Measurements from ENCODE around the gene ARNT2.

ARNT2 gene

DNA sequence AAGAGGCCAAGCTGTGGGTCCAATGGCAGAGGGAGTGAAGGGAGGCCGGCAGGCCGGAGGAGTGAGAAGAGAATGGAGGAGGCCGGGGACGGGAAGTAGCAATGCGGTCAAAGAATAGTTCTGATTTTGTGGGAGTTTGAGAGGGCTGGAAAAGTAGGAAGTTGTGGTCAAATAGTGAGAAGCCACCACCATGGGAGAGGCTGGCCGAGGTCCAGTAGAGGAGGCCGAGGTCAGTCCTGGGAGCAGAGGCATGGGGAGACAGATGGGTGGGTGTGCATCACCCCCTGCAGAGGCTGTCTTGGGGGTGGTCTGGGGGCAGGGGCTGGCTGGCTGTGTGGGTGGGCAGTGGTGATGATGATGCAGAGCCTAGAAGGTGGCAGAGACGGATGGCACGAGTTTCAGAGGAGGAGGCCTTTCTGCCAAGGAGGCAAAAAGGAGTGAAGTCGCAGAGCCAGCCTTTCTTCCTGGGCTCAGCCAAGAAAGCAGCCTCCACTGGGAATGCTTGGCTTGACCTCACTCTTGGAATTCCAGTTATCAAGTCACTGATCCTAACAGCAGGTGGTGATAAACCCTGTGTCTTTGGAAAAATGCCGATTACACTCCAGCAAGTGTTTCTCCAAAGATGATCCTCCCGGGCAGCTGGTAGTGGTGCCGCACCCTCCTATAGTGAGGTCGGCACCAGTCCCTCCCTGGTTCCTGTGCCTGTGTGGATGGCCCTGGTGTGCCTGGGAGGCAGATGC is 57.3 kb downstream of the ARNT2 start:
- TF ChIP-seq GATA3 (IDR thresholded peaks at IDR 0.05; ENCODE audit: low read depth, low read length) (no peak), GATA2 (IDR thresholded peaks at IDR 0.05; ENCODE audit: low read depth, low read length) (no peak)

DNA sequence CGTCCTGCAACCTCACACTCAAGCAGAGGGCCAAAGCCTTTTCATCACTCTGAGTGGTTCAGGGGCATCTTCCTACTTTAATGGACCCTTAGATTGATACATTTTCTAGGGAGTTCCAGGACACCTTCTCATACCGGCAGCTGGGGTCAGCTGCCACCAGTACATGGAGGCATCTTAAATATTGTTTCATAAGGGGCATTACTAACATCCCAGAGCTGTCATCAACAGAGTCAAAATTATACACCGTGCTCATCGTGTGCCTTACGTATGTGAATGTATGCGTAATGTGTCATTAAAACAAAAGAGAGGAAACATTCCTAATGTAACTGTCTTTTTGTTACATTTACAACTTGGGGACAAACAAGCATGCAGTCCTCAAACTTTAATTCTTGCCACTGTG is 57.9 kb downstream of the ARNT2 start:
- TF ChIP-seq GATA3 (IDR thresholded peaks at IDR 0.05; ENCODE audit: low read depth, low read length): no peak
- TF ChIP-seq GATA2 (IDR thresholded peaks at IDR 0.05; ENCODE audit: low read depth, low read length): no peak

DNA sequence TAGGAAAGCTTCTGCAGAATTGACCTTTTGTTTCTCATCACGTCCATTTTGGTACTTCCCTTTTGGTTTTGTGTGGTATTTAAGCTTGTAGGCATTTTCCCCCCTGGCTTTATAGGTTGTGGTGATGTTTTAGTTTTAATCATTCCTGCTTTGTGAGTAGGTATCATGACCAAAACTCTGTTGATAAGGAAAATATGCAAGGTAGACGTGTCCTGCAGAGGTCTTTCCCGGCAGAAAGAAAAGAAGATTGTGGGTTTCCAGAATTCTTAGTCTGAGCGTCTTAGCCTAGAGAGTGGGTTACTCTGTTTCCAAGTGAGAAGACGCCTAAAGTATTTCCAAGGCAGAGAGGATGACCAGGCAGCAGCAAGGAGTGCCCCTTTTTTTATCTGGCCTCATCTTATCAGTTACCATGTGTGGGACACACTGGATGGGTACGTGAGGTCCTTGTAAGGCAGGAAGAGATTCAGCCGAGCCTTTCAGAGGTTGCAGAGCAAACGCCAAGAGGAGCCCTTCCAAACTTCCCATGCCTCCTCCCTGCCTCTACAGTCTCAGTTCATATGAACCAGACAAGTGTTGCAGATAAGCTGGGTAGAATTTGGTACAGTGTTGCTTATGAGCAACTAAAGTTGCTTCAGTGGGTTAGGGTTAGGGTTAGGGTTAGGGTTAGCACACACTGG is 58.8 kb downstream of the ARNT2 start:
- TF ChIP-seq GATA3 (IDR thresholded peaks at IDR 0.05; ENCODE audit: low read depth, low read length): no peak
- no peak for TF ChIP-seq GATA2 (IDR thresholded peaks at IDR 0.05; ENCODE audit: low read depth, low read length)

DNA sequence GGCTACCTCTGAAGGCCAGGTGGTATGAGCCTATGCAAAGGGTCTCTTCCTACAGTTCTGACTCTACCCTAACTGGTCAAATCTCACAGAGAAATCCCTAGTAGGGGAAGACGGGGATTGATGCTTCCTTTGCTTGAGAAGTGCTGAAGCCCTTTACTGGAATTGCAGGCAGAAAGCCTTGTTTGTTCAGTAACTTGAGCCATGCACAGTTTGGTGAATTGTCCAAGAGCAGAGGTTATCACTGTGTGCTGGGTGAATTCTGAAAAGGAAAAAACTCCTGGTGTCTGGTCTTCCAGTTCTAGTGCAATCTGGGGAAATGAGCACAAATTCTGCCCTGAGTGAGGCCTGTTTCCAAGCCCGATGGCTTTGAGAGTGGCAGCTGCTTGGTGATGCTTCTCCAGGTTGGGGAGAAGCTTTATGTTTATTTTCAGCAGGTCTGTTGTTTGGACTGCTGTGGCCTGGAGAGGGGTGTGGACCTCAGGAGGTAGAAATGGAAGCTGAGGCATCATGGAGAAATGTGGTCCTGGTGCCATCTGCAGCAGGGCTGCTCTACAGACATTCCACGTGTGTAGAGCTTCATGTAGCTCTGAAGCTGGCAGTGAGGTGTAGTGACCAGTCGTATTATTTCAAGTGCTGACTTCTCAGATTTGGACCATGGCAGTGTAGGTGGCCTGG is 60.9 kb downstream of the ARNT2 start:
- TF ChIP-seq GATA2 (IDR thresholded peaks at IDR 0.05; ENCODE audit: low read depth, low read length) (no peak), GATA3 (IDR thresholded peaks at IDR 0.05; ENCODE audit: low read depth, low read length) (no peak)

DNA sequence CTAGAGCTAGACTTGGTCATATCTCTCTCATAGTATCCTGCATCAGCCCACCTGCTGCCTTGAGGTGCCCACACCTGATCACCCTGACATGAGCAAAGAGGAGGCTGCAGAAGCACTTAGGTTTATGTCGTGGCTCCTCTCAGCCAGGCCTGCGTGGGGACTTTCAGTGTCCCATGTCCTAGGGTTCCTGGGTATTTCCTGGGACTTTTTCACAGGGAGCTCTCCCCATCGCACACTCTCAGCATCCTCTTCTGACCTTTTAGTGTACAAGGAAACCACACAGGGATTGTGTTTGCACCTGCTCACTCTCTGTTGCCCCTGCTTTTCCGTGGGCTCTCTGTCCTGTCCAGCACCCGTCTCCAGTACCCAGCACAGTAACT is 61.4 kb downstream of the ARNT2 start:
- TF ChIP-seq GATA2 (IDR thresholded peaks at IDR 0.05; ENCODE audit: low read depth, low read length): no peak
- no peak for TF ChIP-seq GATA3 (IDR thresholded peaks at IDR 0.05; ENCODE audit: low read depth, low read length)

DNA sequence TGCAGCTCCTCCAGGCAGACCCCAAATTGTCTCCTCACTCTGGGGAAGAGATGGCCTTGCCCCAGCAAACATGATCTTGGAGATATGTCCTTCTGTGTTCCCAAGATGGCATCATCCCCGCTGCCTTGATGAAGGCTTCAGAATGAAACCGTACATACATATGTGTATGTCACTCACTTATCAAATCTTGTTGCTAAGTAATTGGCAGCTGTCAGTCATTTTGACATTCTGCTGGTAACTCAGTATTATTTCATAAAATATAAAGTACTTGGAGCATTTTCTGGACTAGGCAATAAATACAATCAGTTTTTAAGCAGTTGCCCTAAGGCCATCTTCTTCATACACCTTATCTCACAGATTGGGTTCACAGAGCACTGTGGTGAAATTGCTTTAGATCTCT is 62.4 kb downstream of the ARNT2 start:
- TF ChIP-seq GATA3 (IDR thresholded peaks at IDR 0.05; ENCODE audit: low read depth, low read length) (no peak), GATA2 (IDR thresholded peaks at IDR 0.05; ENCODE audit: low read depth, low read length) (no peak)

DNA sequence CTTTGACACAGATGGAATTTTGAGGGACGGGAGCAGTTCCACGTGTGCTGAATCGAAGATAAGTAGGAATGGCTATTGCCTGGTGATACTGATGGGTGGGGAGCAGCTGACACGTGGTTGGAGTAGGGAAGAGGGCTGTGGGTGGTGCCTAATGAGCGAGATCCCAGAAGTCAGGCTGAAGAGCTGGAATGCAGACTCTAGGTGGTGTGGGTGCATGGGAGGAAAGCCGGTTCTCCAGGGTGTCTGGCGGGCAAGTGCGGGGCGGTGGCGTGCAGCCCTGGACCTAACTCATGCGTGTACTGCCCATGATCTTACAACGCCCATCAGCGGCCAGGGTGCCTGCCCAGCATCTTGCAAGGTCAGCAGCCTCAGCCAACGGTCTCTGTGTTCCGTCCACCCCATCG is 63.1 kb downstream of the ARNT2 start:
- TF ChIP-seq GATA2 (IDR thresholded peaks at IDR 0.05; ENCODE audit: low read depth, low read length): no peak
- TF ChIP-seq GATA3 (IDR thresholded peaks at IDR 0.05; ENCODE audit: low read depth, low read length): no peak

DNA sequence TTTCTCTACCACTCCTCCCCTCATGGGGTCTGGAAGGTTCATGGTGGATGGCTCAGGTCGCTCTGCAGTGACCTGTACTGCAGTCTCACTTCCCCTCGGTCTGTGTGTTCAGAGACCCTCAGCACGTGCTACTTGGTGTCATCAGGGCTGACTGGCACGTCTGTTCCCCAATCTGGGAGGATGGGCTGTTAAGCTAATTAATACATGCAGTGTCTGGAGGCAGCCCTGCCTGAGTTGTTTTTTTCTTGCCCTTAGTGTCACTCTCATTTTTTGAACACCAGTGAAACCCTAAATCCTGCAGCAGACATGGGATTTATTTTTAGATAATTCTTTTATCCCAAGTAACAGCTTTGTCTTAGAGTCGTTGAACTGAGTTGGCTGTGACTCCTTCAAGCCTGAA is 64.6 kb downstream of the ARNT2 start:
- TF ChIP-seq GATA2 (IDR thresholded peaks at IDR 0.05; ENCODE audit: low read depth, low read length) (no peak), GATA3 (IDR thresholded peaks at IDR 0.05; ENCODE audit: low read depth, low read length) (no peak)

DNA sequence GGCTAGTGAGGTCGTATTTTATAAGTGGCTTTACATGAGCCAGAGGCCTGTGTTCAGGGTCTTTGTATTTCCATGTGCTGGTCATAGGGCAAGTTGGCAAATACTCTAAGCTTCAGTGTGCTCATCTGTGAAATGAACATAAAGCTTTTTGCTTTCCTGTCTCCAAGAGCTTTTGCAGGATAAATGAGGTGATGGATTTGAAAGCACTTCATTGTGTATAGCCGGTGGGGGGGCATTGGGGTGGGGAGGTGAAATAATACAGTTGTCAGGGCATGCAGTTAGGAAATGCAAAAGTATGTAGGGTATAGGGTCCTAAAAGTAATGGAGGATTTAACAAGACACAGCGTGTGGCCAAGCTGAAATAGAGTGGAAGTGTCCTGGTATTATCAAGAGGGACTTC is 67.7 kb downstream of the ARNT2 start:
- TF ChIP-seq GATA3 (IDR thresholded peaks at IDR 0.05; ENCODE audit: low read depth, low read length) (no peak), GATA2 (IDR thresholded peaks at IDR 0.05; ENCODE audit: low read depth, low read length) (no peak)

DNA sequence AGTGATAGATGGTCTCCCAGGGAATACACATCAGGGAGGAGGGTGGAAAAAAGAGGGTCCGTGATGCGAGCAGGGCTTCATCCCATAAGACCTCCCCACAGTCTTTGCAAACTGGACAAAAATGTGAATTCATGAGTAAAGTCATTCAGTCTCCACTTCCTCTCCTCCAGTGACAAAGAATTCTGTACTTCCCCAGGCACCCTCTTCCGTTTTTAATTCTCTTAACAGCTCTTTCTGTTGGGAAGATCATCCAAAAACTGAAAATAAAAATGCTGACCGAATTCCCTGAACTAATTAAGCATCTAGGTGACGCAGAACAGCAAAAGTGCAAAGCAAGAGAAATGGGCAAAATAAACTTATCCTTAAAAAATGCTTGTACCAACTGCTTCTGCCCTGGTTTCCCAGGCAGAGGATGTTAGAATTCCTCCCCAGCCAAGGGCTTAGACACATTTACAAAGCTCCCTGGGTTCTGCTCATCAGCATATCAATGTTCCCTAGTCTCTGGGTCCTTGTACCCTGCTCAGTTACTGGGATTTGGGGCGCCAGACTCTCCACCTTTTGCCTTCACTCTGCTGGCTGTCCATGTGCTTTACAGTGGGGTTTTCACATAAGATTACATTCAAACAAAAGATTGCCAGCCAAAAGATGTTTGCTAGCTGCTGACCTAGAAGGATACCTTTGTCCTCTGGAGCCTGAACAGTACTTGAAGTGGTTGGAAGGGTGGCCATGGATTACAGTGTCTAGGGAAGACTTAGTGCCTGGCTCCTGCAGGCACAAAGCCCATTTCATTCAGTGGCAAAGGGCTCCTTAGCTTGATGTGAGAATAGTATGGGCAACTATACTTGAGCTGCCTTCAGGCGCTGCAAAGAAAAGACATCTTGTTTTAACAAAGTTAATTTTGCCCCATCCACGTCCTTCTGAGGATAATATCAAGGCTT is 69.4 kb downstream of the ARNT2 start:
- no peak for TF ChIP-seq GATA2 (IDR thresholded peaks at IDR 0.05; ENCODE audit: low read depth, low read length)
- TF ChIP-seq GATA3 (IDR thresholded peaks at IDR 0.05; ENCODE audit: low read depth, low read length): no peak

DNA sequence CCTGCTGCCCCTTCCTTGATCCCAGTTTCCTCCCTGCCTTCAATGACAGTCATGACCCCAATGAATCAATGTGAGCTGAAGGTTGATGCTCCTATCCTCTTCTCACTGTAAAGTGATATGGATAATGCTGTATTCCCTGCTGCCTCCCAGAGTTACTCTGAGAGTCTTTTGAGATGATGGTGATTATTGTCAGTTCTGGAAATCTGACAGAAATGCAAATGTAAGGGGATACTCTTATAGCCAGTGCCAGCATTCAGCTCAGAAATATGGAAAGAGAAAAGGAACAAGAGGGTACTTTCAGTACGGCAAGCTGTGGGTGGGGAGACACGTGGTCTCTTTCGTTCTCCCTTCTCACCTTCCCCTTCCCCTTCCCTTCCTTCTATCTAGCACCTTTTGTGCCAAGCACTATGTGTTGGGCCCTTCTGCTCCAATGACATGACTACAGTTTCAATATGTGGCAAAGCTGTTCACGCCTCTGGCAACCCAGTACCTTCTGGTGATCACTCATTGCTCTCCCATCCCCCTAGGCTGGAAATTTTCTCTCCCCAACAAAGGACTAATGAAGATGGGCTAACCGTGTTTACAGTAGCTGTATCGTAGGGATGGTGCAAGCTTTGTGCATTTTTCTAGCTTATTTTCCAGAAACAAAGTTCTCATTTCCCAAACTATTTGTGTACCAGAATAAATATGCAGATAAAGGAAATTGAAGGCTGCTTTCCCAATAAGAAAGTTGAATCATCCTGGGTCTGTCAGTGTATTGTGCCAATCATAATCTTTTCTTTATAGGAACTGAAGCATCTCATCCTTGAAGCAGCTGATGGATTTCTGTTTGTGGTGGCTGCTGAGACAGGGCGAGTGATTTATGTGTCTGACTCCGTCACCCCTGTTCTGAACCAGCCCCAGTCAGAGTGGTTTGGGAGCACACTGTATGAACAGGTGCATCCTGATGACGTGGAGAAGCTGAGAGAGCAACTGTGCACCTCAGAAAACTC is 70.3 kb downstream of the ARNT2 start:
- TF ChIP-seq GATA2 (IDR thresholded peaks at IDR 0.05; ENCODE audit: low read depth, low read length) (no peak), GATA3 (IDR thresholded peaks at IDR 0.05; ENCODE audit: low read depth, low read length) (no peak)

DNA sequence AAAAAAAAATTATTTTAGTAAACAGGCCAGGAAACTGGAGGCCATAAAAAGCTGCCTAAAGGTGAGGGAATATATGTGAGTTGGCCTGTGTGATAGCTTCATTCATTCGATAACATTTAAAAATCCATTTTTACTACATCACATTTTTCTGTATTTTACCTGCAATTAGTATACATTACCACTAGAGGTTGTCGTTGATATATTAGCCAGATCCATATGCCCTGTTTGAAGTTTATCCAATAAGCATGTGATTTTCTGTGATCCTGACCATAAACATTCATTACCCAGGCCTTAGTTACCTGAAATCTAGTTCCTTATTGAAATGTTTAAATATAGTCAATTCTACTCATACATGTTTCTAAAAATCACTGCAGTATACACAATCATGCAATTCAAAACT is 71.4 kb downstream of the ARNT2 start:
- TF ChIP-seq GATA3 (IDR thresholded peaks at IDR 0.05; ENCODE audit: low read depth, low read length): no peak
- no peak for TF ChIP-seq GATA2 (IDR thresholded peaks at IDR 0.05; ENCODE audit: low read depth, low read length)

DNA sequence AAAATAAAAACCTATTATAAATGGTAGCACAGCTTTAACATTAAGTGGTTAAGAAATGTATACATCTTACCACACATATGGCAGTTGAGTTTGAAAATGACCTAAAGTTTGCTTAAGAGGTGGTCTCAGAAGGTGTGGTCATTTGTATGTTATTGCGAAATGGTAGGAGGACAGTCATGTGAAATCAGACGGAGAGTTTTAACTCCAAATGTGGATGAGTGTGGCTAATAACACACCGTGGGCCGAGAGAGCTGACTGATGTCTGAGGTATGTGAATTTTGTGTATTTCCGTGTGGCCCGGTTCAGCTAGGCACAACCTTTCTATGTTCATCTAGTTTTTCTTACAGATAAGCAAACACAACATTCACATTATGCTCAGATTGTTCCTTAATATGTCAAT is 71.9 kb downstream of the ARNT2 start:
- no peak for TF ChIP-seq GATA3 (IDR thresholded peaks at IDR 0.05; ENCODE audit: low read depth, low read length)
